Left ventricle myocardium inferior (tissue), 1 donor: ENCODE results near the gene SBK2. TPM values are rescaled to one million over a fixed set of nuclear protein-coding genes. Genes with fewer than 3 reads are reported as not detected.

Experiments
- DNase-seq: peaks from one replicate; pipeline ENCODE4 v3.0.0-alpha.2; 2020
- H3K27ac ChIP-seq: fragments of 200-600 bp; replicated peaks from 2 replicates; pipeline ENCODE4 v1.8.0; 2021
- H3K27me3 ChIP-seq: fragments of 200-600 bp; 2 replicates; pipeline ENCODE4 v1.8.0; 2021; ENCODE audit warnings: low read depth
- H3K36me3 ChIP-seq: fragments of 200-600 bp; 2 replicates; pipeline ENCODE4 v1.8.0; 2021
- H3K4me1 ChIP-seq: fragments of 200-600 bp; 2 replicates; pipeline ENCODE4 v1.8.0; 2021
- H3K4me3 ChIP-seq: fragments of 200-600 bp; 2 replicates; pipeline ENCODE4 v1.8.0; 2021; ENCODE audit warnings: mild to moderate bottlenecking, moderate library complexity
- H3K9me3 ChIP-seq: fragments of 200-600 bp; replicated peaks from 2 replicates; pipeline ENCODE4 v1.8.0; 2021
- CTCF ChIP-seq: fragments of 200-600 bp; IDR thresholded peaks from 2 replicates; pipeline ENCODE4 v1.8.0; 2021; ENCODE audit warnings: antibody characterized with exemption, mild to moderate bottlenecking, borderline replicate concordance
- intact Hi-C: fragments of 100-400 bp; cut with micrococcal nuclease; formaldehyde crosslinking; loops from one replicate; pipeline ENCODE4 v1.11.0; 2022
- total RNA-seq: library from RNA; stranded (reverse); fragmentation: NEBNext Ultra II Directional; extraction: Animal tissue kit (Norgen Biotek cat#: 25700); gene quantifications from one replicate; pipeline ENCODE4 v1.2.1, GENCODE V29; 2021
- donor health status: DM: no; HTN: yes; CAD: no; lungs with severe emphysema.

SBK2 gene
- total RNA-seq, 1 donor from 2014 or later: 6.5 TPM

DNA sequence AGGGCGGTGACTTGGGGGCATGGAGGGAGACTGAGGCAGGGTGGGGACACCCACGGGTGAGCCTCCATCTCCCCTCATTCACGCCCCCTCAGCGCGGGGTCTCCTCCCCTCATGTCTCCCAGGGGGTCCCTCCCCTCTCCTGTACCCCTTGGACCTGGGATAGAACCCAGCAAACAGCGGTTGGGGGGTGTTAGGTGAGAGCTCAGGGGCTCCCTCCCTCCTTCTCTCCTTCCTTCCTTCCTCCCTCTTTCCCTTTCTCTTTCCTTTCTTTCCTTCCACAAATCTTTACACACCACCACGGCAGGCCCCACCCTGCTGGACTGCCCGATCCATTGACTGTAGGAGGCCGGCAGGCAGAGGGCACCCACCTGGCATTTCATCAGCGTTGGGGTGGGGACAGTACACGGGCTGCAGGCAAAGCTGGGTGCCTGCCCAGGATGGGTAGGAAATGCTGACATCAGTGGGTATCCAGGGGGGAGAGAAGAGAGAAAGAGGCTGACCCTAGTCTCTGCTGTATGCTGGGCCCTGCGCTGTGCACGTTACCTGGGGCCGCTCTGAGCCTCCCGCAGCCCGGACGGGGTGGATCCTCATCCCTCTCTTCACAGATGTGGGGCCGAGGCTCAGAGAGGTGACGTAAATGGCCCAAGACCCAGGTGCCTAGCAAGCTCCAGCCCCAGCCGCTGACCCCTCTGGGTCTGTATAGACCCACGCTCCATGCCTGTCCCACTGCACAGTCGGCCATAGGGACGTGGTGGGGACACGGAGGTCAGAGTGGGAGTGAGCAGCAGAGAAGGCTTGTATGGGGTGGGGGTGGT is 45.2 kb downstream of the SBK2 start:
- Histone ChIP-seq H3K4me3 (no peak overlapping the region), H3K27me3 (peaks cover 39% of the 10 kb centered on the region), H3K36me3 (peaks cover 3% of the 10 kb centered on the region), H3K27ac (peak overlapping the region; percentile 40), H3K4me1 (peaks cover 47% of the 10 kb centered on the region), H3K9me3 (no peaks in the 10 kb centered on the region)
- TF ChIP-seq CTCF: no peak
- DNase-seq: no peak
- intact Hi-C loops: no loop called here

DNA sequence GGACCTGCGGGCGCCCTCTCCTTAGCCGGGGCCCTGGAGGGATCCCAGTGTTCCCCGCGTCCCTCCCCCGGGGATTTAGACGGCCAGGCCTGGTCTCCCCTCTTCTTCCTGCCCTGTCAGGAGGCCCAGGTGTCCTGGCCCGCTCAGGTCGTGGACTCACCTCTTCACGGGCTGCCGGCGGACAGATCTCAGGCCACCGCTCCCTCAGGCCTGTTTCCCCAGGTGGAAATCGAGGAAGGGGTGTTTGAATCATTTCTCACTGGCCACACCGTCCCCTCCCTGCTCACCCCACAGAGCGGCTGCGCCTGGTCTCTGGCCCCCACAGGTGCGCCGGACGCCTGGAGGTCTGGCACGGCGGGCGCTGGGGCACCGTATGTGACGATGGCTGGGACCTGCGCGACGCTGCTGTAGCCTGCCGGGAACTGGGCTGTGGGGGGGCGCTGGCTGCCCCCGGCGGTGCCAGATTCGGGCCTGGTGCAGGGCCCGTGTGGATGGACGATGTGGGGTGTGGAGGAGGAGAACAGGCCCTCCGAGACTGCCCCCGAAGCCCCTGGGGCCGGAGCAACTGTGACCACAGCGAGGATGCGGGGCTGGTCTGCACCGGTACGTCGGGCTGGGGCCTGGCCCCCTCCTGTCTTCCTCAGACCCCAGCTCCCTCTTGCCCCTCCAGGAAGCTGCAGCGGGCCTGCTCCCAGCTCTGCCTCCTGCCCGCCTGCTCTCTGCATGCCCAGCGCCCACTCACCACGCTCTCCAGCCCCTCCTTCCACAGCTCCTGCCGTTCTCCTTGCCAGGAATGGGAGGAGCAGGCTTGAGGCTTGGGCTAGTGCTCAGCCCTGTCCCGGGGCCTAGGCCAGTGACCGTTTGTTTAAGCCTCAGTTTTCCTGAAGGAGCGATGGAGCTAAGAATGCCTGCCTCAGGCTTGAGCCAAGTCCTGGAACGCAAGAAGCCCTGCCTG is 46.2 kb downstream of the SBK2 start:
- H3K27me3 ChIP-seq: peaks cover 39% of the 10 kb centered on the region
- H3K36me3 ChIP-seq: no peaks in the 10 kb centered on the region
- no peak for TF ChIP-seq CTCF
- intact Hi-C loops: no loop called here
- peaks cover 57% of the 10 kb centered on the region for H3K4me1 ChIP-seq
- H3K27ac ChIP-seq: peak overlapping the region; percentile 40
- no peak overlapping the region for H3K4me3 ChIP-seq
- DNase-seq: no peak
- no peaks in the 10 kb centered on the region for H3K9me3 ChIP-seq

GRCh38 chr19:55489711-55490477 is 47.0 kb downstream of the SBK2 start:
- no peak overlapping the region for H3K4me3 ChIP-seq
- peaks cover 38% of the 10 kb centered on the region for H3K27me3 ChIP-seq
- H3K4me1 ChIP-seq: peaks cover 58% of the 10 kb centered on the region
- DNase-seq: no peak
- H3K36me3 ChIP-seq: no peaks in the 10 kb centered on the region
- peak overlapping the region; percentile 50 for H3K27ac ChIP-seq
- no peak for TF ChIP-seq CTCF
- intact Hi-C loops: no loop called here
- no peaks in the 10 kb centered on the region for H3K9me3 ChIP-seq

GRCh38 chr19:55488986-55489710 is 47.8 kb downstream of the SBK2 start:
- Histone ChIP-seq H3K4me1 (peaks cover 63% of the 10 kb centered on the region), H3K36me3 (no peaks in the 10 kb centered on the region), H3K4me3 (no peak overlapping the region), H3K9me3 (no peaks in the 10 kb centered on the region), H3K27me3 (peaks cover 31% of the 10 kb centered on the region), H3K27ac (peak overlapping the region; percentile 50)
- DNase-seq: no peak
- TF ChIP-seq CTCF: no peak
- intact Hi-C loops: no loop called here
